GM19328 (cell line): ENCODE measurements around the gene SH3PXD2A.

ENCODE experiments used
- ATAC-seq: cut with Tn5 transposase; IDR thresholded peaks from one replicate; pipeline ENCODE4 v1.9.1; 2021; ENCODE audit warnings: mild to moderate bottlenecking, moderate library complexity; ENCODE audit not compliant: unreplicated experiment

SH3PXD2A gene

GRCh38 chr10:103855424-103855823, at the start of gene SH3PXD2A:
Gene SH3PXD2A, minus strand, starts transcription at chr10:103855576. Its CDS starts 310 bp downstream, at chr10:103855266.
- ATAC-seq: no peak

- ATAC-seq: no peak
Measured at GRCh38 chr10:103901299-103901698, 45.9 kb upstream of the SH3PXD2A start.

GRCh38 chr10:103899312-103899711, 43.9 kb upstream of the SH3PXD2A start:
- ATAC-seq: no peak

GRCh38 chr10:103897241-103897774, 41.9 kb upstream of the SH3PXD2A start:
- ATAC-seq: no peak

- no peak for ATAC-seq
Measured at GRCh38 chr10:103896225-103896624, 40.8 kb upstream of the SH3PXD2A start.

DNA sequence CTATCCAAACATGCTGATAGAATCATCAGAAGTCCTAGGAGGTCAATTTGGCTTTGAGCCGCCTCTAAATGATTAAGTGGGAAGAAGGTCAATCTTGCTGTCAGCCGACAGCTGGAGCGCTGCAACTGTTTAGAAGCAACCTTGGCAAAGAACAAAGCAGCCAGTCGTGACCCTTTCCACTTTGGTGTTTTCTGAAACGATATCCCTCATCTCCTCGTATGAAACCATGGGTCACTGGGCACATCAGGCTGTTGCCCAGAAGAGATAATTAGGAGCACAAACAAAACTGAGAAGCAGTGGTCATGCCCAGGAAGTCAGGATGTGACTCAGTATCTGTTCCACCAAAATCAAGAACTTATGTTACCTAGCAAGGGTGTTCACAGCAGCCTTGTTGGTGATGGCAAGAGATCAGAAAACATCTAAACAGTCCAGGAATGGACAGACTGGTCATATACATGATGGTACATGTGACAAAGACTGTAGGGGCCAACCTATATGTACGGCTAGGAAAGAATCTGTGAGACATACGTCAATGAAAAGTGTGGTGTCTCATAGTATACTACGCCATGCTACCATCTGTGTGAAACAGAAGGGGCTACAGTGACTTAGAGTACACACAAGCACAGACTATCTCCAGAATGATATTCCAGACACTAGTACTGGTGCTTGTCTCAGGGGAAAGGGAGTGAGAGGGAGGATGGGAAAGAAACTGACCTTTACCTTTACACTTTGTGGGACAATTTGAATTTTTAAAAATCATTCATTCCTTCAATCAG, 40.2 kb upstream of the SH3PXD2A start:
- ATAC-seq: no peak

GRCh38 chr10:103894441-103894864, 39.1 kb upstream of the SH3PXD2A start:
- ATAC-seq: no peak

DNA sequence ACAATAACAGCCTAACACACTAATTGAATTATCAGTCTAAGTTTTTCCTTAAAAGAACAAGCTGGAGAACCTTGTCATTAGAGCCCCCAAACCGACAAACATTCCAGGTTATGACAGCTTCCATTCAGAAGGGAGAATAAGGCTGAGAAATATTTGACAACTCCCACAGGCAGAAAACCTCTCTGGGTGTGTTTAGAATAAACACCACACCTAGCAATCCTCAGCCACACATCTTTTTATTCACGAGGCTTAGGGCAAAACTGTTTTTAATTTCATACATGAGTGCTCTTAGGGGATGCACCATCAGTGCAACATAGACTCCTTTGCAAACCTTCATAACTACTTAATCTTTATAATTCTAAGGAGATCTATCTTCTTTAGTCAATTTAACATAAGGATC, 38.4 kb upstream of the SH3PXD2A start:
- no peak for ATAC-seq

GRCh38 chr10:103892181-103892580, 36.8 kb upstream of the SH3PXD2A start:
- no peak for ATAC-seq

DNA sequence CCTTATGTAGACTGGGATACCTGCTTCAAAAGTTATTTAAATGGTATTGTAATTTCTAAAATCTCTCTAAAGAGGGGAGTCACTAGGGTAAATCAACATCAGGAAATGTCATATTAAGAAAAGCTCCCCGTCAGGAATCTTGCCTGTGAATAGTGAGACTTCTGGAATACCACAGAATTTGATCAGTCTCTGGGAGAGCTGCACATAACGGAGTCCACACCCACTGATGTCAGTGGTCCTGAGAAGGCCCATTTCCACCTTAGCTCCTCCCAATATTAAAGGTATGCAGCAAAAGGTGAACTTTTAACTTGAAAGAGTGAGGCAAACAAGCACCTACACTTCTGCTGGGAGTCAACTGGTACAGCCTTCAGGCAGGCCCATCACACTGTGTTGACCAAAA, 35.3 kb upstream of the SH3PXD2A start:
- no peak for ATAC-seq

GRCh38 chr10:103890194-103890658, 34.9 kb upstream of the SH3PXD2A start:
- no peak for ATAC-seq

- ATAC-seq: no peak
Measured at GRCh38 chr10:103889121-103889720, 33.8 kb upstream of the SH3PXD2A start.

GRCh38 chr10:103888113-103888841, 32.9 kb upstream of the SH3PXD2A start:
- peak; percentile 63 for ATAC-seq

GRCh38 chr10:103885617-103886016, 30.2 kb upstream of the SH3PXD2A start:
- no peak for ATAC-seq

- ATAC-seq: no peak
Measured at GRCh38 chr10:103884681-103885139, 29.3 kb upstream of the SH3PXD2A start.

GRCh38 chr10:103882285-103883007, 27.1 kb upstream of the SH3PXD2A start:
- ATAC-seq: no peak

DNA sequence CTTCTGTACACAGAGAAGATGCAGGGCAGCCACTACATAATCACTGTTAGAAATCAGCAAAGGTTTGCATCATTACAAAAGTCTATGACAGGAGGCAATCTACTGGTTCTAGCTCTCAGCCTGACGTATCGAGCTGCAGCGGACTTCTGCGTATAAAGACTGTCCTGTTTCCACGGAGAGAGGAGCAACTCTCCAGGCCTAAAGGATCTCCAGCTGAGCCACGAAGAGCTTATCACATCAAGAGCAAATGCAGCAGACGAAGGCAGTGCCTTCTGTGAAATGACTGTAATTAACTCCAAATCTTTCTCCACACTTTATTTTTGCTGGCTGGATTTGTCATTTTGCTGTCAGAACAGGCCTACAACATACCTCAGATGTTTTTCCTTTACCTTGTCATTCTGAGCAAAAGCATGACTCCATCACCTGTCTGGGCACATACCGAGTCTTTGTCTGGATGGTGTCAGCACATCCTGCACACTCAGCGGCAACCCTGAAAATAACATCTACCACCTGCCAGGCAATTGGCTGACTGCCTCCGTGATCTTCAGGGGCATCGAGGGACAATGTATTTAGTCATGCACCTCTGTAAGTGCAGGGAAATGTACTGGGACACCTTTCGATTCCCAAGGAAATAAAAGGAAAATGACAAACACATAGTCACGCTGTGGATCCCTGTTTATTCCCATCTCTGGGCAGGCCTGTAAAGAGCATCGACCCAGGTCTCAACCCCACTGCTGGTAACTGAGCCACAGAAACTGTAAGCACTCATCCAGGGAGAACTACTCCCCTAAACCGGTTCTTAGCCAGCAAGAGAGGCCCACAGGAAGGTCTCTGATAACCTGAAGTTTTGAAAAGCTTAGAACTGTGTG, 26.3 kb upstream of the SH3PXD2A start:
- no peak for ATAC-seq

- ATAC-seq: no peak
Measured at GRCh38 chr10:103879831-103880230, 24.5 kb upstream of the SH3PXD2A start.

DNA sequence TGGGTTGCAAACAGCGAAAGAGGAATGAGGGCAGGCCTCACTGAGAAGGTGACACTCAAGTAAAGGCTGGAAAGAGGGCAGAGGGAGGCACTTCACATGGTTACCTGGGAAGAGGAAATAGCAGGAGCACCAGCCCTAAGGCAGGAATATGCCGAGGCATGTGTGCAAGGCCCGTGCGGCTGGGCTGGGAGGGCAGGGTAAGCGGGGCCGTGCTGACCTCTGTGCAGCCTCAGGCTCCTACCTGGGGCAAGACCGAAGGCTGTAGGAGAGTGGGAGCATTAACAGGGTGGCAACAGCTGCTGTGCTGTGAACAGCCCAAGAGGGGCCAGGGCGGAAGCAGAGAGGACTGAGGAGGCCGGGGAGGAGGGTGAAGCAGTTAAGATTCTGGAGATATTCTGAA, 24.0 kb upstream of the SH3PXD2A start:
- ATAC-seq: no peak

DNA sequence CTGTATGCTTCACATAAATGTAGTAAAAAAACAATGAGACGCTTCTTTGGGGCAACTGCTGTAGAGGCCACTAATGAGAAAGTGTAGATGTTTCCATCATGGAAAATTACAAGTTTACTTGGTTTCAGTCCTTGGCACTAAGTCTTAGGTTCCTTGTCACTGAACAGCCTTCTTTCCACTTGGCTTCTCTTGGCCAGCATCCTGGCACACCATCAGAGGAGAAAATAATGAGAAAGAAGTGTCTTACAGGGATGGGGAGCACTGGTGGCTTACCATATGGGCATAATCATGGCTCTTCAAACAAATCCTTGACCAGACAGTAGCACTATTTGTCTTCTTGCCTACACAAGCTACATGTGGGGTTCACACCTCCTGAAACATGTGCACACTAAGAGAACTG, 22.5 kb upstream of the SH3PXD2A start:
- no peak for ATAC-seq
